HEK293 (cell line): Measurements from ENCODE around the gene NOX5.
A peak's percentile ranks its signal among the peaks of the same experiment; 100 is the strongest.

Source experiments
- CTCF ChIA-PET: fragments of 350-600 bp; formaldehyde crosslinking; extraction: SDS; loops from one replicate; lab custom pipeline; 2021; ENCODE audit warnings: antibody characterized with exemption; lab: Yijun Ruan, JAX
- POLR2A ChIA-PET: fragments of 300-600 bp; formaldehyde crosslinking; extraction: SDS; loops from one replicate; lab custom pipeline; 2020; ENCODE audit warnings: antibody characterized with exemption, inconsistent platforms; lab: Yijun Ruan, JAX
- H3K27ac ChIP-seq: fragments of 200-500 bp; sonication (Bioruptor generic); 2 replicates; pipeline ENCODE4 v1.5.1; 2014; ENCODE audit warnings: low read depth, low read length, control low read depth, inconsistent platforms; ENCODE audit errors: extremely low read depth
- H3K36me3 ChIP-seq, 2 experiments: fragments of 200-500 bp in 1 of 2; sonication (Bioruptor generic) in 1 of 2; 1 replicate in 1 of 2; 2 replicates in 1 of 2; pipeline ENCODE4 v1.5.1; 2014 to 2017; ENCODE audit warnings: inconsistent platforms in 2 of 2, low read length in 2 of 2; ENCODE audit not compliant: control insufficient read depth in 2 of 2, insufficient read depth in 1 of 2
- H3K4me1 ChIP-seq: fragments of 200-500 bp; sonication (Bioruptor generic); 2 replicates; pipeline ENCODE4 v1.5.1; 2014; ENCODE audit warnings: mild to moderate bottlenecking, low read length, inconsistent platforms; ENCODE audit not compliant: control insufficient read depth, insufficient read depth
- H3K4me3 ChIP-seq: 2 replicates; pipeline ENCODE4 v1.5.1; 2011; ENCODE audit warnings: low read depth, mild to moderate bottlenecking, control low read depth, low read length, moderate library complexity
- H3K9me3 ChIP-seq: fragments of 200-500 bp; sonication (Bioruptor generic); 2 replicates; pipeline ENCODE4 v1.5.1; 2014; ENCODE audit warnings: low read depth, low read length, inconsistent platforms; ENCODE audit not compliant: control insufficient read depth, insufficient read depth
- CTCF ChIP-seq: fragments of 450-650 bp; formaldehyde crosslinking; IDR thresholded peaks from 2 replicates; pipeline ENCODE4 v1.5.1; 2016; ENCODE audit warnings: missing biosample characterization, missing genetic modification characterization
- KLF17 ChIP-seq: fragments of 450-650 bp; formaldehyde crosslinking; IDR thresholded peaks from 2 replicates; pipeline ENCODE4 v1.5.1; 2016; ENCODE audit warnings: missing biosample characterization, missing genetic modification characterization
- OSR2 ChIP-seq: fragments of 450-650 bp; formaldehyde crosslinking; IDR thresholded peaks from 2 replicates; pipeline ENCODE4 v1.5.1; 2016; ENCODE audit warnings: missing biosample characterization, missing genetic modification characterization
- PRDM10 ChIP-seq: fragments of 450-650 bp; formaldehyde crosslinking; IDR thresholded peaks from 2 replicates; pipeline ENCODE4 v1.5.1; 2016; ENCODE audit warnings: missing biosample characterization, missing genetic modification characterization
- REPIN1 ChIP-seq: fragments of 450-650 bp; formaldehyde crosslinking; IDR thresholded peaks from 2 replicates; pipeline ENCODE4 v1.5.1; 2017; ENCODE audit warnings: missing biosample characterization, missing genetic modification characterization, low read depth
- ZIC2 ChIP-seq: fragments of 450-650 bp; formaldehyde crosslinking; IDR thresholded peaks from 2 replicates; pipeline ENCODE4 v1.5.1; 2016; ENCODE audit warnings: missing biosample characterization, missing genetic modification characterization
- ZNF121 ChIP-seq: fragments of 450-650 bp; formaldehyde crosslinking; IDR thresholded peaks from 2 replicates; pipeline ENCODE4 v1.5.1; 2016; ENCODE audit warnings: missing biosample characterization, missing genetic modification characterization
- ZNF211 ChIP-seq: fragments of 450-650 bp; formaldehyde crosslinking; IDR thresholded peaks from 2 replicates; pipeline ENCODE4 v1.5.1; 2016; ENCODE audit warnings: low read depth, missing biosample characterization, missing genetic modification characterization
- ZNF292 ChIP-seq: fragments of 450-650 bp; formaldehyde crosslinking; IDR thresholded peaks from 2 replicates; pipeline ENCODE4 v1.5.1; 2016; ENCODE audit warnings: low read depth, missing biosample characterization, missing genetic modification characterization, borderline replicate concordance
- ZNF544 ChIP-seq: fragments of 450-650 bp; formaldehyde crosslinking; IDR thresholded peaks from 2 replicates; pipeline ENCODE4 v1.5.0; 2017; ENCODE audit warnings: missing biosample characterization, missing genetic modification characterization
- ZNF654 ChIP-seq: fragments of 450-650 bp; formaldehyde crosslinking; IDR thresholded peaks from 2 replicates; pipeline ENCODE4 v1.5.1; 2016; ENCODE audit warnings: low read depth, missing biosample characterization, missing genetic modification characterization
- ZNF692 ChIP-seq: fragments of 450-650 bp; formaldehyde crosslinking; IDR thresholded peaks from 2 replicates; pipeline ENCODE4 v1.5.1; 2016; ENCODE audit warnings: missing biosample characterization, missing genetic modification characterization
- ZNF707 ChIP-seq: fragments of 450-650 bp; formaldehyde crosslinking; IDR thresholded peaks from 2 replicates; pipeline ENCODE4 v1.5.1; 2016; ENCODE audit warnings: missing biosample characterization, missing genetic modification characterization
- ZNF768 ChIP-seq: fragments of 450-650 bp; formaldehyde crosslinking; IDR thresholded peaks from 2 replicates; pipeline ENCODE4 v1.5.1; 2018; ENCODE audit warnings: missing biosample characterization, mild to moderate bottlenecking, missing genetic modification characterization

The NOX5 gene

GRCh38 chr15:69039516-69040225 is 25.2 kb downstream of the NOX5 start:
- H3K4me3 ChIP-seq, result no peak overlapping the region
- CTCF ChIA-PET, result interaction anchor here (0.6 to 3.6 kb wide), 2 partner anchors 8 to 32 kb away, joined by 4 to 18 read pairs; no protein-coding TSS in a partner anchor
- TF ChIP-seq ZNF654, result no peak
- no peak for TF ChIP-seq ZNF544
- H3K27ac ChIP-seq, result no peak overlapping the region
- H3K9me3 ChIP-seq, result no peaks in the 10 kb centered on the region
- H3K36me3 ChIP-seq, result no peaks in the 10 kb centered on the region
- POLR2A ChIA-PET, result no interaction called here
- no peaks in the 10 kb centered on the region for H3K4me1 ChIP-seq

GRCh38 chr15:69042531-69042930 is 28.0 kb downstream of the NOX5 start:
- Histone ChIP-seq H3K4me1 (peaks cover 3% of the 10 kb centered on the region; the same call in 1 of the 2 replicates), H3K27ac (no peak overlapping the region)
- no peak for TF ChIP-seq KLF17 (tag by site-specific recombination)
- TF ChIP-seq ZNF692 (tag by site-specific recombination), result no peak
- TF ChIP-seq PRDM10 (tag by site-specific recombination), result no peak
- TF ChIP-seq REPIN1 (tag by site-specific recombination), result no peak
- TF ChIP-seq OSR2, result no peak
- TF ChIP-seq ZNF121 (tag by site-specific recombination), result no peak
- TF ChIP-seq CTCF (tag by site-specific recombination), result no peak
- TF ChIP-seq ZNF707 (tag by site-specific recombination), result no peak
- no peak for TF ChIP-seq ZNF768 (tag by site-specific recombination)
- no peak for TF ChIP-seq ZNF211
- TF ChIP-seq, all 188 proteins: peak for 0
- Histone ChIP-seq H3K36me3 (no peaks in the 10 kb centered on the region), H3K9me3 (no peaks in the 10 kb centered on the region), H3K4me3 (no peak overlapping the region)
- ChIA-PET POLR2A (no interaction called here), CTCF (interaction anchor here (2.4 to 3.6 kb wide), 2 partner anchors 11 kb away, joined by 9 to 18 read pairs; no protein-coding TSS in a partner anchor)

- H3K36me3 ChIP-seq, result no peaks in the 10 kb centered on the region
- POLR2A ChIA-PET, result no interaction called here
- H3K27ac ChIP-seq, result no peak overlapping the region
- H3K4me3 ChIP-seq, result no peak overlapping the region
- H3K4me1 ChIP-seq, result peaks cover 3% of the 10 kb centered on the region; the same call in 1 of the 2 replicates
- CTCF ChIA-PET, result interaction anchor here (0.6 to 4.9 kb wide), 4 partner anchors 11 to 506 kb away, joined by 3 to 32 read pairs (median 4); no protein-coding TSS in a partner anchor
- TF ChIP-seq ZNF292 (tag by site-specific recombination) (no peak), ZIC2 (peak; percentile 42; the same call in 1 of the 2 replicates)
- no peaks in the 10 kb centered on the region for H3K9me3 ChIP-seq
Observed at GRCh38 chr15:69045802-69046201, 31.3 kb downstream of the NOX5 start.
